SK-N-MC (cell line): ENCODE results near the gene ZPBP.

Source experiments
- DNase-seq: peaks from one replicate; pipeline ENCODE4 v3.0.0-alpha.2; 2011; ENCODE audit warnings: low read depth, low spot score
- H3K27ac ChIP-seq: fragments of 200-600 bp; sonication (generic); 2 replicates; pipeline ENCODE4 v1.5.1; 2016; ENCODE audit warnings: mixed run types
- H3K36me3 ChIP-seq: fragments of 200-600 bp; sonication (generic); 2 replicates; pipeline ENCODE4 v1.6.1; 2017; ENCODE audit warnings: antibody characterized with exemption, low read length, mixed read lengths; ENCODE audit not compliant: insufficient read depth
- H3K4me3 ChIP-seq: fragments of 200-600 bp; sonication (generic); 2 replicates; pipeline ENCODE4 v1.5.1; 2016
- H3K9ac ChIP-seq: fragments of 200-600 bp; sonication (generic); 2 replicates; pipeline ENCODE4 v1.8.0; 2017; ENCODE audit warnings: mixed run types, mixed read lengths; ENCODE audit not compliant: insufficient read length
- H3K9me3 ChIP-seq: fragments of 200-600 bp; sonication (generic); 2 replicates; pipeline ENCODE4 v1.6.1; 2017; ENCODE audit warnings: low read depth, mild to moderate bottlenecking, antibody characterized with exemption, low read length, moderate library complexity, mixed read lengths
- EZH2 ChIP-seq: fragments of 200-600 bp; sonication (generic); IDR thresholded peaks from one replicate; pipeline ENCODE4 v1.6.1; 2017; ENCODE audit warnings: antibody characterized with exemption
- FOXP2 ChIP-seq: optimal IDR thresholded peaks from 2 replicates; pipeline ENCODE3; 2011; ENCODE audit warnings: mild to moderate bottlenecking, moderate library complexity; ENCODE audit not compliant: insufficient read depth; ENCODE audit errors: extremely low read length, control extremely low read depth
- POLR2AphosphoS5 ChIP-seq: IDR thresholded peaks from 2 replicates; pipeline ENCODE4 v1.6.1; 2012; ENCODE audit warnings: mild to moderate bottlenecking, low read depth, low read length, borderline replicate concordance

The ZPBP gene

GRCh38 chr7:50119815-50120637 is 27.0 kb upstream of the ZPBP start:
- no peak for DNase-seq
- Histone ChIP-seq H3K9me3 (no peaks in the 10 kb centered on the region), H3K36me3 (no peaks in the 10 kb centered on the region), H3K4me3 (no peak overlapping the region), H3K27ac (no peak overlapping the region), H3K9ac (no peak overlapping the region)
- no peak for TF ChIP-seq POLR2AphosphoS5

GRCh38 chr7:50112250-50112649 is 19.2 kb upstream of the ZPBP start:
- Histone ChIP-seq H3K4me3 (no peak overlapping the region), H3K9ac (no peak overlapping the region), H3K9me3 (no peaks in the 10 kb centered on the region), H3K36me3 (no peaks in the 10 kb centered on the region), H3K27ac (no peak overlapping the region)
- TF ChIP-seq POLR2AphosphoS5 = no peak
- TF ChIP-seq EZH2 = no peak
- TF ChIP-seq FOXP2 = no peak
- no peak for DNase-seq

GRCh38 chr7:50101873-50102272 is 8.8 kb upstream of the ZPBP start:
- no peak overlapping the region for H3K4me3 ChIP-seq
- H3K9ac ChIP-seq = no peak overlapping the region

GRCh38 chr7:50095634-50096033 is 2.6 kb upstream of the ZPBP start:
- no peak for DNase-seq
- Histone ChIP-seq H3K4me3 (no peak overlapping the region), H3K36me3 (no peaks in the 10 kb centered on the region), H3K9ac (no peak overlapping the region), H3K9me3 (no peaks in the 10 kb centered on the region), H3K27ac (no peak overlapping the region)
- TF ChIP-seq EZH2 (no peak), POLR2AphosphoS5 (no peak), FOXP2 (no peak)

More at GRCh38 chr7:50101873-50102272, 8.8 kb upstream of the ZPBP start:
- no peak overlapping the region for H3K27ac ChIP-seq
- TF ChIP-seq POLR2AphosphoS5 = no peak
- TF ChIP-seq EZH2 = no peak
- H3K36me3 ChIP-seq = no peaks in the 10 kb centered on the region
- H3K9me3 ChIP-seq = no peaks in the 10 kb centered on the region
- no peak for DNase-seq

GRCh38 chr7:50088463-50089129 is 4.5 kb downstream of the ZPBP start:
- no peak for DNase-seq
- Histone ChIP-seq H3K9ac (no peak overlapping the region), H3K27ac (no peak overlapping the region), H3K36me3 (no peaks in the 10 kb centered on the region), H3K4me3 (no peak overlapping the region), H3K9me3 (no peaks in the 10 kb centered on the region)
- TF ChIP-seq EZH2 = no peak
- TF ChIP-seq FOXP2 = no peak
- TF ChIP-seq POLR2AphosphoS5 = no peak

GRCh38 chr7:50085344-50085743 is 7.7 kb downstream of the ZPBP start:
- Histone ChIP-seq H3K9ac (no peak overlapping the region), H3K9me3 (no peaks in the 10 kb centered on the region), H3K4me3 (no peak overlapping the region), H3K27ac (no peak overlapping the region), H3K36me3 (no peaks in the 10 kb centered on the region)
- no peak for DNase-seq
- no peak for TF ChIP-seq POLR2AphosphoS5
- TF ChIP-seq EZH2 = no peak
- TF ChIP-seq FOXP2 = no peak

GRCh38 chr7:50073093-50073492 is 20.0 kb downstream of the ZPBP start:
- H3K9me3 ChIP-seq = no peaks in the 10 kb centered on the region
- no peak overlapping the region for H3K27ac ChIP-seq
- DNase-seq = no peak
- TF ChIP-seq POLR2AphosphoS5 = no peak
- TF ChIP-seq FOXP2 = no peak
- TF ChIP-seq EZH2 = no peak
- H3K9ac ChIP-seq = no peak overlapping the region
- no peaks in the 10 kb centered on the region for H3K36me3 ChIP-seq
- no peak overlapping the region for H3K4me3 ChIP-seq

- no peak for TF ChIP-seq POLR2AphosphoS5
- TF ChIP-seq EZH2 = no peak
- no peak for TF ChIP-seq FOXP2
- Histone ChIP-seq H3K27ac (no peak overlapping the region), H3K4me3 (no peak overlapping the region), H3K9ac (no peak overlapping the region), H3K9me3 (no peaks in the 10 kb centered on the region), H3K36me3 (no peaks in the 10 kb centered on the region)
- DNase-seq = no peak
Observed at GRCh38 chr7:50069613-50070012, 23.4 kb downstream of the ZPBP start.

- Histone ChIP-seq H3K4me3 (0 out of 2 replicates have a peak overlapping the region, but pooled peaks have one; percentile 36), H3K9me3 (no peaks in the 10 kb centered on the region), H3K36me3 (no peaks in the 10 kb centered on the region), H3K9ac (no peak overlapping the region), H3K27ac (no peak overlapping the region)
- no peak for DNase-seq
- no peak for TF ChIP-seq POLR2AphosphoS5
- TF ChIP-seq EZH2 = no peak
- no peak for TF ChIP-seq FOXP2
Observed at GRCh38 chr7:50068850-50069551, 24.0 kb downstream of the ZPBP start.
